K562 (cell line): ENCODE measurements around the gene LRRC26. TPM values are rescaled to one million over a fixed set of nuclear protein-coding genes. Genes with fewer than 3 reads are reported as not detected.

Source experiments
- FOXJ3 ChIP-seq: sonication (generic); formaldehyde crosslinking; IDR thresholded peaks from 2 replicates; pipeline ENCODE4 v1.4.0; 2020; ENCODE audit warnings: mild to moderate bottlenecking, missing genetic modification reagents
- PHF20 ChIP-seq: fragments of 450-650 bp; IDR thresholded peaks from 2 replicates; pipeline ENCODE4 v1.6.1; 2018; ENCODE audit not compliant: partially characterized antibody
- POLR2A ChIP-seq: fragments of 450-650 bp; conservative IDR thresholded peaks from 2 replicates; pipeline ENCODE4 v1.6.1; 2016
- ZC3H11A ChIP-seq: IDR thresholded peaks from 2 replicates; pipeline ENCODE4 v1.6.1; 2012; ENCODE audit warnings: low read depth, low read length, improper control_type of control experiment
- ZSCAN32 ChIP-seq: fragments of 450-650 bp; formaldehyde crosslinking; IDR thresholded peaks from 2 replicates; pipeline ENCODE4 v1.4.0; 2020; ENCODE audit warnings: mild to moderate bottlenecking, moderate library complexity
- polyA plus RNA-seq, 8 experiments: library from polyadenylated mRNA; depleted of rRNA in 4 of 8; stranded (reverse) in 5 of 8; unstranded in 3 of 8; fragments of >200 nt; fragmentation: Nextera tagmentation in 2 of 8; fragmentation: Illumina TruSeq in 1 of 8; extraction: Ambion mirVana in 2 of 8; extraction: Trizol in 1 of 8; gene quantifications; 2 replicates each; pipeline versions ENCODE4 v1.2.1 to v1.2.3, GENCODE V29; 2011 to 2014; ENCODE audit warnings: inconsistent platforms in 1 of 8, missing spikeins in 1 of 8
- total RNA-seq, 7 experiments: library from RNA; depleted of rRNA in 6 of 7; stranded (reverse); fragments of >200 nt in 6 of 7; fragmentation: Illumina TruSeq in 2 of 7; extraction: Trizol in 2 of 7; gene quantifications; 2 replicates each; pipeline versions ENCODE4 v1.2.1 to v1.2.3, GENCODE V29; 2011 to 2021; ENCODE audit warnings: low replicate concordance in 1 of 7
- TF ChIP-seq, protein P1 (sequence below), 2 experiments: fragments of 450-650 bp; formaldehyde crosslinking in 1 of 2; IDR thresholded peaks; 2 replicates each; pipeline versions ENCODE4 v1.4.0 to v1.6.1; 2014 to 2020; ENCODE audit warnings: mild to moderate bottlenecking in 2 of 2, borderline replicate concordance in 1 of 2, low read depth in 1 of 2
- TF ChIP-seq, protein P2 (sequence below): fragments of 450-650 bp; IDR thresholded peaks from 2 replicates; pipeline ENCODE4 v1.6.1; 2016; ENCODE audit warnings: mild to moderate bottlenecking, moderate library complexity

The LRRC26 gene
- total and polyA plus RNA-seq, 9 of the 15 experiments (the other 6 are each of a cell fraction or from before 2014, with no cell fraction given): not detected

DNA sequence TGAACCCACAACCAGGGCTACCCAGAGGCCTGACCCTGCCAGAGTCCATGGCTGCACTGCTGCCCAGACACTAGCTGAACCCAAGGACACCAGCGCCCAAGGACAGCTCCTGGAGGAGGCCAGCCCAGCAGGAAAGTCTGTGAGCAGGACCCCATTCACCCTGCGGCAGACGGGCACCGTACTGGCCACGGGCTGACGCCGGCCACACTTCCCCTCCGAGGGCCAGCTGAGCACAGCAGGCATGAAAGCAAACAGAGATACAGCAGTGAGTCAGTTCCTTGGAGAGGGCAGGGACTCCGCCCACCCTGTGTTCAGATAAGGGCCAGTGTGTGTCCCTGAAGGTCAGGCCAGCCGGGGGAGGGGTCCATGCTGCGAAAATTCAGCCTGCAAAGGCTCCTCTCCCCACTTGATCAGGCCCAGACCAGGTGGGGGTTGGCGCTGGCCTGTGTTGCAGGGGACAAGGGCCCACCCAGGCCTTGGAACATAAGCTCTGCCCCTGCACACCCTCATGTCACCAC lies 49.0 kb upstream of the LRRC26 start (continued):
- TF ChIP-seq, protein P1, sequence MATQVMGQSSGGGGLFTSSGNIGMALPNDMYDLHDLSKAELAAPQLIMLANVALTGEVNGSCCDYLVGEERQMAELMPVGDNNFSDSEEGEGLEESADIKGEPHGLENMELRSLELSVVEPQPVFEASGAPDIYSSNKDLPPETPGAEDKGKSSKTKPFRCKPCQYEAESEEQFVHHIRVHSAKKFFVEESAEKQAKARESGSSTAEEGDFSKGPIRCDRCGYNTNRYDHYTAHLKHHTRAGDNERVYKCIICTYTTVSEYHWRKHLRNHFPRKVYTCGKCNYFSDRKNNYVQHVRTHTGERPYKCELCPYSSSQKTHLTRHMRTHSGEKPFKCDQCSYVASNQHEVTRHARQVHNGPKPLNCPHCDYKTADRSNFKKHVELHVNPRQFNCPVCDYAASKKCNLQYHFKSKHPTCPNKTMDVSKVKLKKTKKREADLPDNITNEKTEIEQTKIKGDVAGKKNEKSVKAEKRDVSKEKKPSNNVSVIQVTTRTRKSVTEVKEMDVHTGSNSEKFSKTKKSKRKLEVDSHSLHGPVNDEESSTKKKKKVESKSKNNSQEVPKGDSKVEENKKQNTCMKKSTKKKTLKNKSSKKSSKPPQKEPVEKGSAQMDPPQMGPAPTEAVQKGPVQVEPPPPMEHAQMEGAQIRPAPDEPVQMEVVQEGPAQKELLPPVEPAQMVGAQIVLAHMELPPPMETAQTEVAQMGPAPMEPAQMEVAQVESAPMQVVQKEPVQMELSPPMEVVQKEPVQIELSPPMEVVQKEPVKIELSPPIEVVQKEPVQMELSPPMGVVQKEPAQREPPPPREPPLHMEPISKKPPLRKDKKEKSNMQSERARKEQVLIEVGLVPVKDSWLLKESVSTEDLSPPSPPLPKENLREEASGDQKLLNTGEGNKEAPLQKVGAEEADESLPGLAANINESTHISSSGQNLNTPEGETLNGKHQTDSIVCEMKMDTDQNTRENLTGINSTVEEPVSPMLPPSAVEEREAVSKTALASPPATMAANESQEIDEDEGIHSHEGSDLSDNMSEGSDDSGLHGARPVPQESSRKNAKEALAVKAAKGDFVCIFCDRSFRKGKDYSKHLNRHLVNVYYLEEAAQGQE (IDR thresholded peaks at IDR 0.05; ENCODE audit: borderline replicate concordance): peak; percentile 37
- TF ChIP-seq, protein P1 (CRISPR knock-in tag; IDR thresholded peaks at IDR 0.05; ENCODE audit: low read depth): 0 out of 2 replicates have a peak, but pooled peaks have one; percentile 34
- TF ChIP-seq PHF20 (no peak), ZSCAN32 (CRISPR knock-in tag) (peak; percentile 55; the same call in 1 of the 2 replicates), ZC3H11A (no peak), FOXJ3 (no peak), POLR2A (peak; percentile 57)
- TF ChIP-seq, protein P2, sequence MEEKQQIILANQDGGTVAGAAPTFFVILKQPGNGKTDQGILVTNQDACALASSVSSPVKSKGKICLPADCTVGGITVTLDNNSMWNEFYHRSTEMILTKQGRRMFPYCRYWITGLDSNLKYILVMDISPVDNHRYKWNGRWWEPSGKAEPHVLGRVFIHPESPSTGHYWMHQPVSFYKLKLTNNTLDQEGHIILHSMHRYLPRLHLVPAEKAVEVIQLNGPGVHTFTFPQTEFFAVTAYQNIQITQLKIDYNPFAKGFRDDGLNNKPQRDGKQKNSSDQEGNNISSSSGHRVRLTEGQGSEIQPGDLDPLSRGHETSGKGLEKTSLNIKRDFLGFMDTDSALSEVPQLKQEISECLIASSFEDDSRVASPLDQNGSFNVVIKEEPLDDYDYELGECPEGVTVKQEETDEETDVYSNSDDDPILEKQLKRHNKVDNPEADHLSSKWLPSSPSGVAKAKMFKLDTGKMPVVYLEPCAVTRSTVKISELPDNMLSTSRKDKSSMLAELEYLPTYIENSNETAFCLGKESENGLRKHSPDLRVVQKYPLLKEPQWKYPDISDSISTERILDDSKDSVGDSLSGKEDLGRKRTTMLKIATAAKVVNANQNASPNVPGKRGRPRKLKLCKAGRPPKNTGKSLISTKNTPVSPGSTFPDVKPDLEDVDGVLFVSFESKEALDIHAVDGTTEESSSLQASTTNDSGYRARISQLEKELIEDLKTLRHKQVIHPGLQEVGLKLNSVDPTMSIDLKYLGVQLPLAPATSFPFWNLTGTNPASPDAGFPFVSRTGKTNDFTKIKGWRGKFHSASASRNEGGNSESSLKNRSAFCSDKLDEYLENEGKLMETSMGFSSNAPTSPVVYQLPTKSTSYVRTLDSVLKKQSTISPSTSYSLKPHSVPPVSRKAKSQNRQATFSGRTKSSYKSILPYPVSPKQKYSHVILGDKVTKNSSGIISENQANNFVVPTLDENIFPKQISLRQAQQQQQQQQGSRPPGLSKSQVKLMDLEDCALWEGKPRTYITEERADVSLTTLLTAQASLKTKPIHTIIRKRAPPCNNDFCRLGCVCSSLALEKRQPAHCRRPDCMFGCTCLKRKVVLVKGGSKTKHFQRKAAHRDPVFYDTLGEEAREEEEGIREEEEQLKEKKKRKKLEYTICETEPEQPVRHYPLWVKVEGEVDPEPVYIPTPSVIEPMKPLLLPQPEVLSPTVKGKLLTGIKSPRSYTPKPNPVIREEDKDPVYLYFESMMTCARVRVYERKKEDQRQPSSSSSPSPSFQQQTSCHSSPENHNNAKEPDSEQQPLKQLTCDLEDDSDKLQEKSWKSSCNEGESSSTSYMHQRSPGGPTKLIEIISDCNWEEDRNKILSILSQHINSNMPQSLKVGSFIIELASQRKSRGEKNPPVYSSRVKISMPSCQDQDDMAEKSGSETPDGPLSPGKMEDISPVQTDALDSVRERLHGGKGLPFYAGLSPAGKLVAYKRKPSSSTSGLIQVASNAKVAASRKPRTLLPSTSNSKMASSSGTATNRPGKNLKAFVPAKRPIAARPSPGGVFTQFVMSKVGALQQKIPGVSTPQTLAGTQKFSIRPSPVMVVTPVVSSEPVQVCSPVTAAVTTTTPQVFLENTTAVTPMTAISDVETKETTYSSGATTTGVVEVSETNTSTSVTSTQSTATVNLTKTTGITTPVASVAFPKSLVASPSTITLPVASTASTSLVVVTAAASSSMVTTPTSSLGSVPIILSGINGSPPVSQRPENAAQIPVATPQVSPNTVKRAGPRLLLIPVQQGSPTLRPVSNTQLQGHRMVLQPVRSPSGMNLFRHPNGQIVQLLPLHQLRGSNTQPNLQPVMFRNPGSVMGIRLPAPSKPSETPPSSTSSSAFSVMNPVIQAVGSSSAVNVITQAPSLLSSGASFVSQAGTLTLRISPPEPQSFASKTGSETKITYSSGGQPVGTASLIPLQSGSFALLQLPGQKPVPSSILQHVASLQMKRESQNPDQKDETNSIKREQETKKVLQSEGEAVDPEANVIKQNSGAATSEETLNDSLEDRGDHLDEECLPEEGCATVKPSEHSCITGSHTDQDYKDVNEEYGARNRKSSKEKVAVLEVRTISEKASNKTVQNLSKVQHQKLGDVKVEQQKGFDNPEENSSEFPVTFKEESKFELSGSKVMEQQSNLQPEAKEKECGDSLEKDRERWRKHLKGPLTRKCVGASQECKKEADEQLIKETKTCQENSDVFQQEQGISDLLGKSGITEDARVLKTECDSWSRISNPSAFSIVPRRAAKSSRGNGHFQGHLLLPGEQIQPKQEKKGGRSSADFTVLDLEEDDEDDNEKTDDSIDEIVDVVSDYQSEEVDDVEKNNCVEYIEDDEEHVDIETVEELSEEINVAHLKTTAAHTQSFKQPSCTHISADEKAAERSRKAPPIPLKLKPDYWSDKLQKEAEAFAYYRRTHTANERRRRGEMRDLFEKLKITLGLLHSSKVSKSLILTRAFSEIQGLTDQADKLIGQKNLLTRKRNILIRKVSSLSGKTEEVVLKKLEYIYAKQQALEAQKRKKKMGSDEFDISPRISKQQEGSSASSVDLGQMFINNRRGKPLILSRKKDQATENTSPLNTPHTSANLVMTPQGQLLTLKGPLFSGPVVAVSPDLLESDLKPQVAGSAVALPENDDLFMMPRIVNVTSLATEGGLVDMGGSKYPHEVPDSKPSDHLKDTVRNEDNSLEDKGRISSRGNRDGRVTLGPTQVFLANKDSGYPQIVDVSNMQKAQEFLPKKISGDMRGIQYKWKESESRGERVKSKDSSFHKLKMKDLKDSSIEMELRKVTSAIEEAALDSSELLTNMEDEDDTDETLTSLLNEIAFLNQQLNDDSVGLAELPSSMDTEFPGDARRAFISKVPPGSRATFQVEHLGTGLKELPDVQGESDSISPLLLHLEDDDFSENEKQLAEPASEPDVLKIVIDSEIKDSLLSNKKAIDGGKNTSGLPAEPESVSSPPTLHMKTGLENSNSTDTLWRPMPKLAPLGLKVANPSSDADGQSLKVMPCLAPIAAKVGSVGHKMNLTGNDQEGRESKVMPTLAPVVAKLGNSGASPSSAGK: no peak; the same call in 1 of the 2 replicates
